ENCODE data around the gene IQGAP1. TPM values are rescaled to one million over a fixed set of nuclear protein-coding genes. Genes with fewer than 3 reads are reported as not detected.

IQGAP1 gene
- total and polyA plus RNA-seq, 11 donors = 18.9 to 115 (median 36.1) TPM

- no peaks in the 10 kb centered on the region for H3K27me3 ChIP-seq
- no peak overlapping the region for H3K4me3 ChIP-seq
- no peak for DNase-seq
- H3K4me1 ChIP-seq = peaks cover 7 to 99% (median 72%) of the 10 kb centered on the region in 12 donors
- intact Hi-C loops (cut with DNase I) = no loop called here
- H3K36me3 ChIP-seq = peaks cover 0 to 37% (median 17%) of the 10 kb centered on the region in 9 donors
- no peak for ATAC-seq
- TF ChIP-seq CTCF (IDR thresholded peaks at IDR 0.05) (no peak), POLR2A (IDR thresholded peaks at IDR 0.05) (no peak)
- WGBS, 4 donors = 56 to 69% (median 63%) methylated on average over 4 of the region's 4 CpGs
- H3K27ac ChIP-seq = peak overlapping the region in 6 of 12 donors; percentile 7 to 61 (median 24)
- no peaks in the 10 kb centered on the region for H3K9me3 ChIP-seq
Observed at GRCh38 chr15:90396321-90396720, 8.3 kb downstream of the IQGAP1 start.

DNA sequence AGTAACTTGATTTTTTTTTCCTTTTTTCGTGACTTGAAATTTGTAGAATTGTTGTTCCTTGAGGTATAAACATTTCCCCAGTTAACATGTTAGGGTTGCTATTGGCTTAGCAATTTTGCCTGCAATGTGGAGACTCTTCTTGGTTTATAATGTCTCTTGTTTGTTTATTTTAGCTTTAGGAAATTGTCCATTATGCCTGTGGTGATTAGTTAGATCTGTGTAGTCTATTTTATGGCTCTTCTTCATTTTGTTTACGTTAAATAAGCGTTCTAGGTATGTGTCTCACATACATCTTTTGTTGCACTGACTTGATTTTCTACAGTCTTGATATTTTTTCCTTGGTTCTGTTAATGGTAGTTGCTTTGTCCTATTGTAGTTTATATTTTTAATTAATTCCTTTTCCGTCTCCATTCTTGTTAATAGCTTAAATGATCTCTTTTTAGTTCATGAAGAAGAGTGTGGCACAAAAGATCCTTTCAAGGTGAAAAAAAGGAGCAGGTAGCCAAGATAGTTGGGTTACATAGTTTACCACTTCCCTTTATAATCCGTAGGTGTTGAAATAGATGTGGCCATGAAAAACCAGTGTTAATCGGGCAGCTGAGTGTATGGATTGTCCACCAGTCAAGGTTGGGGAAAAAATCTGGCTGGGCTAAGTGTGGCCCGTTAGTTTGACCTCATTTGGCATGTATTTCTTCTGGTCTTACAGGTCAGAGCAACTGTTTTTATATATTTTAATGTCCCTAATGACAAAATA, 12.1 kb downstream of the IQGAP1 start:
- WGBS, 4 donors = 60 to 64% (median 63%) methylated on average over 7 of the region's 7 CpGs
- no peak for TF ChIP-seq CTCF (IDR thresholded peaks at IDR 0.05)
- no peak for TF ChIP-seq POLR2A (IDR thresholded peaks at IDR 0.05)
- Histone ChIP-seq H3K27me3 (no peaks in the 10 kb centered on the region), H3K9me3 (no peaks in the 10 kb centered on the region), H3K4me3 (peak overlapping the region in 10 of 12 donors; percentile 1 to 42 (median 14)), H3K4me1 (peaks cover 7 to 99% (median 60%) of the 10 kb centered on the region in 12 donors), H3K36me3 (peaks cover 0 to 6% (median 0%) of the 10 kb centered on the region in 9 donors), H3K27ac (peak overlapping the region; percentile 70 to 94 (median 84))
- ATAC-seq = peak in 3 of 4 donors; percentile 9 to 36 (median 12)
- DNase-seq = no peak
- intact Hi-C loops (cut with DNase I) = loop anchor here in 2 of 10 donors (2.0 to 5.0 kb wide), 2 partner anchors 15 to 37 kb away; no protein-coding TSS in a partner anchor

DNA sequence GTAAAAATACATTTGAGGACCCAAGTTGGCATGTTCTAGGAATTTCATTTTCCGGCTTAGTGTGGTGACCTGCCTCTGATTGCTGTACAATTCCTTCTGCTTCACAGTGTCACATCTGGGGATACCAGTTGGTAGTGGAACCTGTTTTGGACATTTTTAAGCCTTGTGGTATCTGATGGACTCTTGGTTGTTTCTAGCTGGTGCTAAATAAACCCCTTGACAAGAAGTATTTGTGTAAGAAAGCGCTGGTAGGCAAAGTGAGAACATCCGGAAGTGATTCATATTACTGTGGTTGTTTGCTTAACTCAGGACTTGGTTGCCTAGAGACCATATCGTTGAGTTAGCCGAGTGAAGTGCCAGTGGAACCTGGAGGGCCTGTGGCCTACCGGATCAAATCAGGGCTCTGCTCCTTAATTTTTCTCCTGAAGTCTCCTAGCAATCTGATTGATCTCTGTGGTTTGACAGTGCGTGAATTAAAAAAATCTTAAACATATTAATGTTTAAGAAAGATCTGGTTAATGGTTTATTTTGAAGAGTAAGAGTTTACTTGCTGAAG, 12.8 kb downstream of the IQGAP1 start:
- H3K36me3 ChIP-seq = no peaks in the 10 kb centered on the region
- no peaks in the 10 kb centered on the region for H3K27me3 ChIP-seq
- WGBS, 4 donors = 5 to 9% (median 8%) methylated on average over 7 of the region's 7 CpGs
- H3K27ac ChIP-seq = peak overlapping the region; percentile 70 to 94 (median 84)
- peaks cover 7 to 99% (median 60%) of the 10 kb centered on the region in 12 donors for H3K4me1 ChIP-seq
- TF ChIP-seq CTCF (IDR thresholded peaks at IDR 0.05) (no peak), POLR2A (IDR thresholded peaks at IDR 0.05) (peak in 1 of 2 donors; percentile 17)
- intact Hi-C loops (cut with DNase I) = loop anchor here in 2 of 10 donors (2.0 to 5.0 kb wide), 2 partner anchors 14 to 36 kb away; no protein-coding TSS in a partner anchor
- H3K4me3 ChIP-seq = peak overlapping the region in 10 of 12 donors; percentile 1 to 42 (median 14)
- no peaks in the 10 kb centered on the region for H3K9me3 ChIP-seq
- DNase-seq (peak; percentile 63 to 79 (median 73)), ATAC-seq (peak; percentile 96 to 98 (median 98))

GRCh38 chr15:90401495-90401894, 13.5 kb downstream of the IQGAP1 start:
- peak overlapping the region in 9 of 12 donors; percentile 1 to 42 (median 15) for H3K4me3 ChIP-seq
- no peaks in the 10 kb centered on the region for H3K36me3 ChIP-seq
- H3K4me1 ChIP-seq = peaks cover 7 to 99% (median 59%) of the 10 kb centered on the region in 12 donors
- no peaks in the 10 kb centered on the region for H3K9me3 ChIP-seq
- DNase-seq = no peak
- no peak for ATAC-seq
- TF ChIP-seq POLR2A (IDR thresholded peaks at IDR 0.05) (no peak), CTCF (IDR thresholded peaks at IDR 0.05) (no peak)
- H3K27me3 ChIP-seq = no peaks in the 10 kb centered on the region
- intact Hi-C loops (cut with DNase I) = loop anchor here in 2 of 10 donors (2.0 to 5.0 kb wide), 2 partner anchors 13 to 36 kb away; no protein-coding TSS in a partner anchor
- peak overlapping the region; percentile 70 to 94 (median 84) for H3K27ac ChIP-seq
- WGBS, 4 donors = 3 to 12% (median 7%) methylated on average over 1 of the region's 1 CpG
